ENCODE results near the gene SEMA4D. TPM values are rescaled to one million over a fixed set of nuclear protein-coding genes. Genes with fewer than 3 reads are reported as not detected.

Gene SEMA4D
- total RNA-seq, 4 donors from 2014 or later = 31.1 to 59.2 (median 42.1) TPM

DNA sequence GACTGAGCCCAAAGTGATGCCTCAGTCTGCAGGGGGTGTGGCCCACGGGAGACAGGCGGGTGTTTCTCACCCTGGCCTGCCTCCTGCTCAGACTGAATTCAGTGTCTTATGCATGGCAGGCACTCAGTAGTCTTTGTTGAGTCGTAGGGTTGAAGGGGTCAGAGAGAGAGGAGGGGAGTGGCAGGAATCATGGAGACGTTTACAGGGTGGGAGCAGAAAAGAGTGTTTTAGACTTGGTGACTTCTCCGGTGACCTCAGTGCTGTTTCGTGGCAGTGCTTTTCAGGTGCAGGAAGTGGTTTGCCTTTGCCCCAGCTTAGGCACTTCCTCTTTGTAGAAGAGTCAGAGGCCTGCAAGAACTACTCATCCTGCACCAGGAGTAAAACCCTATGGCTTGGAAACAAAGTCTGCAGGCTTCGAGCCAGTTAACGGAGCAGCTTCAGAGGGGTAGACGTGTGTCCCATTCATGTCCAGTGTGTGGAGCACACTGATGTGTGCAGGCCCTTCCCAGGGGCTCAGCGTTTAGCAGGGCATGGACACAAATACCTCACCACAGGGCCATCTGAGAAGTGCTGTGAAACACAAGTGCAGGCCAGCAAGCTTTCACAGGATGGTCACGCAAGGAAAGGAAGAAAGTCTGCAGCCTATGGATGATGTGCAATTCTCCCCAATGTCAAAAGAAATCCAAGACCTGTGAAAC, 24.5 kb upstream of the SEMA4D start:
- intact Hi-C loops (cut with DNase I; ENCODE audit: low total_unique reads) = no loop called here
- no peak for DNase-seq (ENCODE audit: low spot score in 2 of 2)
- no peak overlapping the region for H3K4me3 ChIP-seq (ENCODE audit: low read depth, poor library complexity, severe bottlenecking)
- TF ChIP-seq, protein P1, sequence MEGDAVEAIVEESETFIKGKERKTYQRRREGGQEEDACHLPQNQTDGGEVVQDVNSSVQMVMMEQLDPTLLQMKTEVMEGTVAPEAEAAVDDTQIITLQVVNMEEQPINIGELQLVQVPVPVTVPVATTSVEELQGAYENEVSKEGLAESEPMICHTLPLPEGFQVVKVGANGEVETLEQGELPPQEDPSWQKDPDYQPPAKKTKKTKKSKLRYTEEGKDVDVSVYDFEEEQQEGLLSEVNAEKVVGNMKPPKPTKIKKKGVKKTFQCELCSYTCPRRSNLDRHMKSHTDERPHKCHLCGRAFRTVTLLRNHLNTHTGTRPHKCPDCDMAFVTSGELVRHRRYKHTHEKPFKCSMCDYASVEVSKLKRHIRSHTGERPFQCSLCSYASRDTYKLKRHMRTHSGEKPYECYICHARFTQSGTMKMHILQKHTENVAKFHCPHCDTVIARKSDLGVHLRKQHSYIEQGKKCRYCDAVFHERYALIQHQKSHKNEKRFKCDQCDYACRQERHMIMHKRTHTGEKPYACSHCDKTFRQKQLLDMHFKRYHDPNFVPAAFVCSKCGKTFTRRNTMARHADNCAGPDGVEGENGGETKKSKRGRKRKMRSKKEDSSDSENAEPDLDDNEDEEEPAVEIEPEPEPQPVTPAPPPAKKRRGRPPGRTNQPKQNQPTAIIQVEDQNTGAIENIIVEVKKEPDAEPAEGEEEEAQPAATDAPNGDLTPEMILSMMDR (IDR thresholded peaks at IDR 0.05) = no peak
- no peak for TF ChIP-seq POLR2A (IDR thresholded peaks at IDR 0.05)
- 65 to 72% methylated on average over 11 of the region's 11 CpGs for WGBS, 2 donors

DNA sequence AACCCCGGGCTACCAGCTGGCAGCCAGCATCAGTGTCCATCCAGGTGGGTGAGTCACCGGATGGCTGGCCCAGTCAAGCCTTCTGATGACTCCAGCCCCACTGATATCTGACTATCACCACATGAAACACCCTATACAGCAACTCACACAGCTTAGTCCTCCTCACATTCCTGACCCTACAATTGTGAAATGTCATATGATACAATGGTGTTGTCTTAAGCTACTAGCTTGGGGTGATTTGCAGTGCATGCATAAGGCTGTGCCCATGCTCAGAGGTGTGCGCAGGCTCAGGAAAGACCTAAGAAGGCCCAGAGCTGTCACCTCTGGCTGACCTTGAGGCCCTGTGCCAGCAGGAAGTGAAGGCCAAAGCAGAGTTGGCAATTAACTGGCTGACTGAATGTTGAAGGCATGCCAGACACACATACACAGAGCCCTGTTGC, 21.5 kb upstream of the SEMA4D start:
- TF ChIP-seq, protein P1 (IDR thresholded peaks at IDR 0.05) = no peak
- no peak for TF ChIP-seq POLR2A (IDR thresholded peaks at IDR 0.05)
- no peak overlapping the region for H3K4me3 ChIP-seq (ENCODE audit: low read depth, poor library complexity, severe bottlenecking)
- WGBS, 2 donors = 82 to 98% methylated on average over 3 of the region's 3 CpGs
- intact Hi-C loops (cut with DNase I; ENCODE audit: low total_unique reads) = no loop called here
- no peak for DNase-seq (ENCODE audit: low spot score in 2 of 2)

DNA sequence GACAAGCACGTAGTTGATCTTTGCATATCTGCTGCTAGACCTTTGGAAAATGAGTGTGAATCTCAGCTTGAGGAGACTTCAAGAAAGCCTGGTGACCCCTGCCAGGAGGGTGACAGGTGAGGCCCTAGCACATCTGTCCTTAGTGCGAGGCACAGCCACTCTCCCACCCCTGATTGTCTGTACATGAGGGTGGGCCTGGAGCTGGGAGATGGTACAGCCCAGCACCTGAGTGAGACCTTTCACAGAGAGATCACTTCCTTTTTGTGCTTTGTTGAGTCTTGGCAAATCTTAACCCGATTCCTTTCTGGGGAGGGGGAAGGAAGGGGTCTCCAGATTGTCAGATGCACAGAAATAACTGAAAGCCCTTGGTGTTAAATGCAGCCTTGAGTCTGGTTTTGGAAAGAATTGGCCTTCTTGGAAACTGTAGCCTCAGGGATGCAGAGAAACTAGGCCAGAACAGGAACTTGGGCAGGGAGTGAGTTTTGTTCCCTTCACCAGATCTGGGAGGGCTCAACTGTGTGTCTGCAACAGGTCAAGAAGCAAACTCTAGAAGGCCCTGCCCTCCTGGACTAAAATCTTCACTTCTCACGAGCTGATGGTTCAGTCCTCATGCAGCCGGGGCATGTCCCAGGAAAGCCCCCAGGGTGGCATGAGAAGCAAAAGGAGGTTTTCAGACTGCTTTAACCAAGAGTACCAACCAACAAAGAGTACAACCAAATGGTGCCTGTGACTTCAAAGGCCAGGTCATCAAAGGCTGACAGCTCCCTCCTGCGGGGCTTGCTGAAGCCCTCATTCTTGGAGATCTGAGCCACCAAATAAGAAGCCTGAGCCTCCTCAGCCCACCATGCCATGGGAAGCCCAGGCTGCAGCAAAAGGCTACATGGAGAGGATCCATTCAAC, 20.8 kb upstream of the SEMA4D start:
- 95% methylated on average over 6 of the region's 6 CpGs for WGBS, 2 donors
- no peak for DNase-seq (ENCODE audit: low spot score in 2 of 2)

DNA sequence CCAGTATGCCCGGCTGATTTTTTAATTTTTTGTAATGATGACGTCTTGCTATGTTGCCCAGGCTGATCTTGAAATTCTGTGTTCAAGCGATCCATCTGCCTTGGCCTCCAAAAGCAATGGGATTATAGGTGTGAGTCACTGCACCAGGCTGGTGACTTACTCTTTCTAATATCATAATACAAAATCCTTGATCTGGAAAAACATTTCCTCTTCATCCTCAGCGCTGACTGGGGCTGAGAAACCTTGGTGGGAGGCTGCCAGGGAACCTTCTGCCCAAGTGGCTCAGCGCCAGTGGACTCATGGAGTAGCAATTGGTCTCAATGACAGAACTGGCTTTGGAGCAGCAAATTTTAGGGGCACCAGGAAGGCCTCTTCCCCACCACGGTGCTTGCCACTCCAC, 17.5 kb upstream of the SEMA4D start:
- WGBS, 2 donors = 87 to 90% methylated on average over 6 of the region's 6 CpGs
- intact Hi-C loops (cut with DNase I; ENCODE audit: low total_unique reads) = no loop called here
- no peak for DNase-seq (ENCODE audit: low spot score in 2 of 2)
- H3K4me3 ChIP-seq (ENCODE audit: low read depth, poor library complexity, severe bottlenecking) = no peak overlapping the region
- TF ChIP-seq POLR2A (IDR thresholded peaks at IDR 0.05) = no peak
- TF ChIP-seq, protein P1 (IDR thresholded peaks at IDR 0.05) = no peak

More for the DNA sequence above, 20.8 kb upstream of the SEMA4D start:
- TF ChIP-seq, protein P1 (IDR thresholded peaks at IDR 0.05) = no peak
- TF ChIP-seq POLR2A (IDR thresholded peaks at IDR 0.05) = no peak
- intact Hi-C loops (cut with DNase I; ENCODE audit: low total_unique reads) = no loop called here
- H3K4me3 ChIP-seq (ENCODE audit: low read depth, poor library complexity, severe bottlenecking) = no peak overlapping the region

DNA sequence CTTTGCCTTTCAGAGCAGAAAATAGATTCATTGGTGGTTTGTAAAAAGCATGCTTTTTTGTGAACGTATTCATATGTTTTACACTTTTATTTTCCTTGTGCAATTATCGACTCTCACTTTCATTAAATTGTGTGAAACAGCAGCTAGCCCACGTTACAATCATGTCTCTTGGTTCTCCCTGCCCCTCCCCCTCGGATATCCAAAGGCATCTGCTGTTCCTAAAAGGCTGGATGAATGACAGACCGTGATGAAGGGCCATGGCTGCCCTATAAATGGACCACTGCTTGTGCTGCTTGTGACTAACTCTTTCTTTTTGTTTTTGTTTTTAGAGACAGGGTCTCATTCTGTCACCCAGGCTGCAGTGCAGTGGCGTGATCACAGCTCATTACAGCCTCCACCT, 17.0 kb upstream of the SEMA4D start:
- H3K4me3 ChIP-seq (ENCODE audit: low read depth, poor library complexity, severe bottlenecking) = no peak overlapping the region
- DNase-seq (ENCODE audit: low spot score in 2 of 2) = no peak
- TF ChIP-seq POLR2A (IDR thresholded peaks at IDR 0.05) = no peak
- TF ChIP-seq, protein P1 (IDR thresholded peaks at IDR 0.05) = no peak
- 68 to 79% methylated on average over 6 of the region's 6 CpGs for WGBS, 2 donors
- intact Hi-C loops (cut with DNase I; ENCODE audit: low total_unique reads) = no loop called here
